GM19468 (cell line): ENCODE results near the gene TTC19.
A peak's percentile ranks its signal among the peaks of the same experiment; 100 is the strongest.
"Not testable (repeated sequence)": the region's sequence is repeated elsewhere in the genome, so short reads cannot be mapped to it uniquely, and the experiment has no call there.

Source experiments
- ATAC-seq: cut with Tn5 transposase; IDR thresholded peaks from one replicate; pipeline ENCODE4 v1.9.1; 2021; ENCODE audit warnings: mild to moderate bottlenecking, moderate library complexity, moderate number of reproducible peaks; ENCODE audit not compliant: unreplicated experiment; ENCODE audit errors: extremely low read depth

TTC19 gene

DNA sequence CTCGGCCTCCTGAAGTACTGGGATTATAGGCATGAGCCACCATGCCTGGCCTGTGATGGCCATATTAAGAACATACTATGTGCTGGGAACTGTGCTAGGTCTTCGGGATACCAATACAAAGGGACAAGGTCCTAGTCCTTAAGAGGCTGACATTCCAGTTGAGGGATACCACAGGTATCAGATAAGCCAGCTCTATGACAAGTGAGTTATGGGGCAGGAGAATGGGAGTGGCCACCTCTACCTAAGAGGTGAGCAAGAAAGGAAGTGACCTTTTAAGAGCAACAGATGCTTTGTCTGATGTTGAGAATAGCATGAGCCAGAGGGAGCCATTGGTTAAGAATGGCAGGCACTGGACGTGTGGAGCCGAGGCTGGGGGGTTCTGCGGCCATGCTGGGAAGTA, 27.7 kb upstream of the TTC19 start:
- no peak for ATAC-seq

GRCh38 chr17:15972497-15972951, 27.1 kb upstream of the TTC19 start:
- no peak for ATAC-seq

GRCh38 chr17:15973016-15973415, 26.6 kb upstream of the TTC19 start:
- ATAC-seq, result no peak

DNA sequence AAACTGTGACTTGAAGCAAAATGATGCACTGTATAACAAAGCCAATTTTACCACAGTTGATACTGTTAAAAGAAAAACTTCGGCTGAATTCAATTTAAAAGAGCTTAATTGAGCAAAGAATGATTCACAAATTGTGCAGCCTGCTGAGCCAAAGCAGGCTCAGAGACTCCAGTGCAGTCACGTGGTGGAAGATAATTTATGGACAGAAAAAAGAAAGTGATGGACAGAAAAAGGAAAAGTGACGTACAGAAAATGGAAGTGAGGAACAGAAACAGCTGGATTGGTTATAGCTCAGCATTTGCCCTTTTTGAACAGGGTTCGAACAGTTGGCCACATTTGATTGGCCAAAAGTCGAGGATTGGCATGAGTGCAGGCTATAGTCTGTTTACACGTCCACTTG, 25.8 kb upstream of the TTC19 start:
- ATAC-seq, result no peak

DNA sequence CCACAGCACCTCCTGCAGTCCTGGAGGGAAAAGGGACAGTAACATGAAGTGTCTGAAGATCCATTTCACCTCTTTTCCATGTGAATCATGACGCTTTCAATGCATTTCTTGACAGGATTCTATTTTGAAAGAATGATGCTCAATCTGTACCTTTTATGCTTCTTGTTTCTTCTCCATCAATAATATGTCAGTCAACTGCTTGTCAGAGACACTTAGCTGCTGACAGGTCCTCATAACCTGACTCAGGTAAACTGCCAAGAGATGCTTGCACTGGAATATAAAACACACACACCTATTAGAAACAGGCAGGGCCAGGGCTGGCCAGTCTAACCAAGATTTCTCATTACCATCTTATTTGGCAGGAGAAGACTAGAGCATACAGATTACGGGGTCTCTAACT, 21.7 kb upstream of the TTC19 start:
- ATAC-seq, result no peak

DNA sequence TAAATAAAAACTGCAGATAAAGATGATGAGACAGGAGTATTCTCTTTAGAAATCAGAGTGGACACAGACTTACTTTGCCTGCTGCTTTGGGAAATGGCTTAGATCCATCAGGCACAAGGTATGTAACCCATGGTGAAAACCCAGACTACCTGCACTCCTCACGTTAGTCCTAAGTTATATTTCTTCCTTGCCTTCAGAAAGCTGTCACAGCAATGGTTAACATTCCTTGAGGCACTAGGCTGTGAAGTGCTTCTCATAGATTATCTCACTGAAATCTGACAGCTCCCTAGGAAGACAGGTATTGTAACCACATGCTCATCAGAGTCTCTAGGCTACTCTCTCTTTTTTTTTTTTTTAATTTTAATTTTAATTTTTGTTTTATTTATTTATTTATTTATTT, 21.0 kb upstream of the TTC19 start:
- ATAC-seq, result no peak

- ATAC-seq, result not testable (repeated sequence)
These were observed 20.6 kb upstream of the TTC19 start for GRCh38 chr17:15979013-15979412.

DNA sequence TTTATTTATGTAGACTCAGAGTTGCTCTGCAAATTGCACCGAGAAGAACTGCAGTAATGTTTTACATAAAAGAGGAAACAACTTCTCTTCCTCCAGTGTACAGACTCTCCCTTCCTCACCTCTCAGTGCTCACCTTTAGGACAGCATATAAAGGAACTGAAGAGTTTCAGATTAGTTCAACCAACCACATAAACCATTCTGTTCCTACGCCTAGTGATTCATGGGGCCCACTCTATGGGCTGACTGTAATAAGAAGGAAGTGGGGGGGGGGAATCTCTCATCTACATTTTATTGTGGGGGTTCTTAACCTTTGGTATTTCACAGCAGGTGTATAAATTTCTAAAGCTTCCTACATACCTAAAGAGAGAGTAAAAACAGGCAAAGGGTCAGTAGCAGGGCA, 18.4 kb upstream of the TTC19 start:
- peak; percentile 70 for ATAC-seq

DNA sequence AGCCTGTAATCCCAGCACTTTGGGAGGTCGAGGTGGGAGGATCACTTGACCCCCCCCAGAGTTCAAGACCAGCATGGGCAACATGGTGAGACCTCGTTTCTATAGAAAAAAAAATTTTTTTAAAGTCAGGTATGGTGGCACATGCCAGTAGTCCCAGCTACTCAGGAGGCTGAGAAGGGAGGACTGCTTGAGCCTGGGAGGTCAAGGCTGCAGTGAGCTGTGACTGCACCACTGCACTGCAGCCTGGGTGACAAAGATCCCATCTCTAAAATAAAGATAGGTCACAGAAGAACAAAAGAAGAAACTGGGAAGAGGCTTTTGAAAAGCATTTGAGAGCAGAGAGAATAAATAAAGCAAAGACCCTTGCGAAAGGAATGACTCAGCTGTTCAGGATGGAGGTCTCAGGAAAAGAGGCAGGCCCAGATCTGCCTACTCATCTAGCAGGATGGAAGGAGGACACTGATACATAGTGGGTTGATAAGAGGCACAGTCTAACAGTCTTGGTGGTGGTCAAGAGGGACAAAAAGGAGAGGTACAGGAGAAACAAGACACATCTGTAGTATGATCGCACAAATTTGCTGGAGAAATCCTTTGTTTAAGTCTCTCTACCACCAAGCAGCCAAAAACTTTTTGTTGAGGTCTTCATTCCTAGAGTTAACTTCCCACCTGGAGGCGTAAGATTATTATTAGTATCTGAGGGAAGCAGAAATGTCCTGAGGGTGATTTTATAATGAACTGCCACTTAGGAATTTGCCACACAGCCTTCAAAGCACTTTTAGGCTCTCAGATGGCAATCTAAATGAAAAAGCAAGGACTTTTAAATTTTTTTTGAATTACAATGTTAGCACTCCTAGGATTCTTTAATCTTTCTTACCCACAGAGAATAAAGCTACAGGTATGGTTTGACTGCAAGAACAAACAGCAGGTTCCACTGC, 17.7 kb upstream of the TTC19 start:
- no peak for ATAC-seq

DNA sequence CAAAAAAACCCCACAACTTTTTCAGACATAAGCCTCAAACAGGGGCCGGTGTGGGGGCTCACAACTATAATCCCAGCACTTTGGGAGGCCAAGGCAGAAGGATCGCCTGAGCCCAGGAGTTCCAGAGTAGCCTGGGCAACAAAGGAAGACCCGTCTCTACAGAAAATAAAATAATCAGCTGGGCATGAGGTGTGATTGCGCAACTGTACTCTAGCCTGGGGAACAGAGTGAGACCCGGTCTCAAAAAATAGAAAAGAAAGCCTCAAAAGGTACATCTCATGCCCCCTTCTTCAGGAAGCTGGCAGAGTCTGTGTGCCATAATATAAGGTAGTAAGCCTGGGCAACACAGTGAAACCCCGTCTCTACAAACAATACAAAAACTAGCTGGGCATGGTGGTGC, 3.3 kb upstream of the TTC19 start:
- ATAC-seq, result no peak

DNA sequence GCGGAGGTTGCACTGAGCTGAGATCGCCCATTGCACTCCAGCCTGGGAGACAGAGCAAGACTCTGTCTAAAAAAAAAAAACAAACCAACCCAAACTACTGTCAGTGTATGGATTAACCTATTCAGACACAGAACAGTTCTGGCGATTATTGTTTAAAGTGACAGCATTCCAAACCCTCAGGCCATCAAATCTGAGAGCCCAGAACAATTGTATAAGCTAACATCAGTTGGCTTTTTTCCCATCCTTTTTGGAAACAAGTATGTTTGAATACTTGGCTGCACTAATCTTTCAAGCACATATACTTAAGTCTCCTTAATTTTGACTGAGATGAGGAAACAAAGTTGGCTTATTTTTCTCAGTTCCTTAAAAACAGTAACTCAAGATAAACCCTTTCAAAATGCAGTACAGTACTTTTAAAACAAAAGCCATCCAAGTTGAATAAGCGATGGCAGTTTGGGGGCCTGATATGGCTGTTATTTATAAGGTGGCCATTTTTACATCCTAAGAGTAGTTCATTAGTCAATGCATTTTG, 1.5 kb upstream of the TTC19 start:
- no peak for ATAC-seq

DNA sequence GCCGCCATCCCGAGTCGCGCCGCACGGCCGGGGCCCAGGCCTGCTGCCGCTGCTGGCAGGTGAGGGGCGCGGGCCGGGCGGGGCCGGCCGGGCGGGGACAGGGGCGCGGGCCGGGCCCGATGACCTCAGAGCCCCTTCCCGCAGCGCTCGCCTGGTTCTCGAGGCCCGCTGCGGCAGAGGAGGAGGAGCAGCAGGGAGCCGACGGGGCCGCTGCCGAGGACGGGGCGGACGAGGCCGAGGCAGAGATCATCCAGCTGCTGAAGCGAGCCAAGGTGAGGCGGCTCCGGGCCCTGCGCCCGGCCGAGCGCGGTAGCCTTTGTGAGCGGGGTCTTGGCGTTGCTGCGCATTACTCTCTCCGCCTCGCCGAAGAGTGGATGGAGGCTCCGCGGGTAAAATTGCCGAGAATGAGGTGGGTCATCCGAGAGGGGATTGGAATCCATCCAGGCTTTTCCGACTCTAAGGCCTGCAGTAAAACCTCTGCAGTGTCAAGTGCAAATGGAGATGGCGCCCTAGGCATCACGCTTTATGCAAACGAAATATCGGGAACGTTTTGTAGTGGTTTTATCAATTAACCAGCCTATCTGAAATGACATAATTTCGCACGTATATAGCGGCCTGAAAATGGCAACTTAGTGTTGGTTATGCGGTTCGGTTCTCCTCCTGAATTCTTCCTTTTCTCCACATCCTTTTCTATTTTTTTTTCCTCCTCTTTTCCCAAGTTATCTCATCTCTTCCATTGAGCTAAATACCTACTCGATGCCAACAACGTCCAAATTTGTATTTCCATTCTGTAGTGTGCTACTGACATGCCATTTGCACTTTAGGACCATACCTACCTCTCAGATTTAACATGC, 577 bp downstream of the TTC19 start:
- ATAC-seq, result peak; percentile 11

DNA sequence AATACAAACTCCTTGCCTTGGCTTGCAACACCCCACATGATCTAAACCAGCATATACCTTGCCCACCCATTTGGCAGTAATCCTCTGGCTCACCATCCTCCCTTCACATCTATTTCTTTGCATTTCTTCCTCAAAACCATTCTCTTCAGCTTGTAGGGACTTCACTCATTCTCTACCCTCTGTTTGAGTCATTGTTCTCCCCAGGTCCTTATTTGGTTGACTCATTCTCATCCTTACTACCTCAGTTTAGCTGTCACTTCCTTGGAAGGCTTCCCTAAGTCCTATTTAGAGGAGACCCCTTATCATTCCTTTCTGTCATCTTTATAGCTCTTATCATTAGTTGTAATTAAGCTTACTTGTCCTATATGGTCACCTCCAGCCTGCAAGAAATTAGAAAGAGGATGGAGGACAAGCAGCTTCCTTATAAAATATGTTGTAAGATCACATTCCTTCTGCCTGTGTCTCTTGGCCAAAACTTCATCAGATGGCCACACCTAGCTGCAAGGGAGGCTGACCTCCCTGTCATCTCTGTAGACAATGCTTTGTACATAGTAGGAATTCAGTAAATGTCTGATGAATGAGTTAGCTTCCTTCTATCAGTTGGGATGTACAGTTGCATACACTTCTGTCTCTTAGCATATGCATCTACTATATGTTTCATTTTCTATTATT, 1.7 kb downstream of the TTC19 start:
- ATAC-seq, result no peak

GRCh38 chr17:16002708-16003260, 3.2 kb downstream of the TTC19 start:
- no peak for ATAC-seq

DNA sequence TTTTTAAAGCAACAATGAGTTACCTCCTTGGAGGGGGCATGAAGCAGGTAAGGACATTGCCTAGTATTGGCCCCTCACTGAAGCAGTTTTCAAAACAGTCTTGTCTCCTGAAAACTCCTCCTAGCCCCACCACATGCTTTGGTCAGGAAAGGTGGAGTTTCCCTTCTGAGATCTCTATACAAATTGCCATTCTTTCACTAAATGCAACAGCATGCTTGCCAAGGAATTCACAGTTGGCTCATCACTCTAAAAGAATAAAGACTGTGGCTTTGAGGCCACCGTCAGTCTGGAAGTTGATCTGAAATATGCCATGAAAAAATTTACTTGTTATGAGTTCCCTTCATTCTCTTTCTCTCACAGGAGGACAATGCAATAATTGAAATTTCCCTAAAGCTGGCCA, 4.2 kb downstream of the TTC19 start:
- ATAC-seq, result no peak

DNA sequence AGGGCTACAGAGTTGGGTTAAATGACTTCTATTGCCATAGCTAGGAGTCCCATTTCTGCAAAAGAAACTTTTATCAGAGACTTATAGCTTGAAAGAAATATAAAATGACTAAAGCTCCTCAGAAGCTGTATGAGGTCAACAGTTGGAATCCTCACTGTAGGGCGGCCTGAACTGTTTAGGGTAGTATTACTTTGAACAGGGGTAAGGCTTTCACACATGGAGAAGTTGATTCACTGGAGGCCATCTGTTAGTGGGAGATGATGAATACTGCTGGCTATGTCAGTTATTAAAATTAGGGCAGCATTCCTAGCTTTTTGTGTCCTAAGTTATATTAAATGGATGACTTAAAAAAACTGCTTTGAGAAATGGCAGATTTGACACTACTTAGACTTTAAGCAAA, 6.0 kb downstream of the TTC19 start:
- ATAC-seq, result no peak

DNA sequence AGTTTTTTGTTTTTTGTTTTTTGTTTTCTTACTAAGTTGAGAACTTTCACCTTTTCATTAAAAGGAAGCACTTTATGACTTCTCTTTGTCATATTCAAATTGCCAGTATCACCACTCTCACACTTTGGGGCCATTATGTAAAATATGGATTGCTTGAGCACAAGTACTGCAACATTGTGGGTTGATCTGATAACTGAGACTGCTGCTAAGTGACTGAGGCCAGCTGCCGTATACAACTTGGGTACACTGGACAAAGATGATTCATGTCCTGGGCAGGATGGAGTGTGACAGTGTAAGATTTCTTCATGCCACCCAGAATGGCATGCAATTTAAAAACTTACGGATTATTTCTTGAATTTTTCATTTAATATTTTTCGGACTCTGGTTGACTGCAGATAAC, 7.8 kb downstream of the TTC19 start:
- no peak for ATAC-seq

GRCh38 chr17:16013943-16014407, 14.4 kb downstream of the TTC19 start:
- no peak for ATAC-seq

- no peak for ATAC-seq
These were observed 19.7 kb downstream of the TTC19 start for GRCh38 chr17:16019347-16019746.

DNA sequence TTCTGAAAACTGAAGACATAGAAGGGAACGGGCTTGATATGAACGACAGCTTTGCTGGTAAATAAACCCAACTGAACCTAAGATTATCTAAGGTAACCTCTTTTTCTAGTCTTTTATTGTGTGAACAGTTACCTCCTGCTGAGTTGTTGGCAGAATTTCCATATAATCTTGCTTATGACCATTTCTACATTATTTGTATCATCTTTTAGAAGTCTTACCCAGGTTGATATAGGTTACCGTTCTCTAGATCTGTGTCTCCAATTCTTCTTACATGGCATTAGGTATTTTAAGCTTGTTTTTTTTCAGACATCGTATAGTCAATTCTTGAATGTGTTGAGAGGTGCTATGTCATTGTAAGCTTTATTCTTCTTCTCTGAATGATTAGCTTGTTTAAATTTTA, 24.3 kb downstream of the TTC19 start:
- no peak for ATAC-seq
